ENCODE results near the gene GLI3.

Gene GLI3

DNA sequence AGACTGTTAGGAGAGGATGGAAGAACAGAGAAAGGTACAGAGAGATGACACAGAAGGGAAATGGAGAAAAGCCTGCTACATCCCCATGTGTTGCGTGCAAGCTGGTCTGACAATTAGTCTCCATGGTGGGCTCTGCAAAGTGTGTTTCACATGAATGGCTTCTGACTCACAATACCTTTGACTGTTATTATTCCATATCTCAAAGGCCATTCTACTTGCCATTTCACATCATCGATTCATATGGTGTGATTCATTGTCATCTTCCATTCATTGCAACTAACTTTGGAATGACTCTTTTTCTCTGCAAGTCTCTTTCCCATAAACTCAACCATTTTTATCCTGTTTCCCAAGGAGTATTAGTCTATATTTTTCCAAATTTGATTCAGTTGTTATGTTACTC lies 325.2 kb downstream of the GLI3 start:
- no peak for DNase-seq
